ENCODE measurements around the gene KCNJ15. TPM values are rescaled to one million over a fixed set of nuclear protein-coding genes. Genes with fewer than 3 reads are reported as not detected.

Gene KCNJ15
- total RNA-seq, 1 experiment from 2014 or later: not detected

- no TSS peak for BruUV-seq (replicated peaks)
- CTCF ChIA-PET: no interaction called here
Measured at GRCh38 chr21:38326899-38327298, 70.1 kb downstream of the KCNJ15 start.

More at GRCh38 chr21:38326899-38327298, 70.1 kb downstream of the KCNJ15 start:
- H3K4me3 ChIP-seq (replicated peaks in 1 of 2; ENCODE audit: low read depth in 1 of 2, low read length in 2 of 2): no peak overlapping the region
- H3K27ac ChIP-seq (ENCODE audit: low read depth, low read length): no peak overlapping the region
- no peaks in the 10 kb centered on the region for H3K4me1 ChIP-seq (ENCODE audit: control insufficient read depth in 1 of 2, insufficient read depth in 2 of 2, low read length in 2 of 2)
- no peaks in the 10 kb centered on the region for H3K9me2 ChIP-seq (ENCODE audit: insufficient read depth)
- ChIA-PET RAD21 (ENCODE audit: low non-redundant PET in 1 of 2, low total read pairs in 2 of 2, uncharacterized antibody in 2 of 2, unreplicated experiment in 2 of 2) (no interaction called here), POLR2A (no interaction called here)
- TF ChIP-seq EZH2 (IDR thresholded peaks at IDR 0.05): no peak
- TF ChIP-seq YY1 (IDR thresholded peaks at IDR 0.05; ENCODE audit: extremely low read depth, insufficient replicate concordance, low read depth, low read length): no peak
- TF ChIP-seq, protein P1, sequence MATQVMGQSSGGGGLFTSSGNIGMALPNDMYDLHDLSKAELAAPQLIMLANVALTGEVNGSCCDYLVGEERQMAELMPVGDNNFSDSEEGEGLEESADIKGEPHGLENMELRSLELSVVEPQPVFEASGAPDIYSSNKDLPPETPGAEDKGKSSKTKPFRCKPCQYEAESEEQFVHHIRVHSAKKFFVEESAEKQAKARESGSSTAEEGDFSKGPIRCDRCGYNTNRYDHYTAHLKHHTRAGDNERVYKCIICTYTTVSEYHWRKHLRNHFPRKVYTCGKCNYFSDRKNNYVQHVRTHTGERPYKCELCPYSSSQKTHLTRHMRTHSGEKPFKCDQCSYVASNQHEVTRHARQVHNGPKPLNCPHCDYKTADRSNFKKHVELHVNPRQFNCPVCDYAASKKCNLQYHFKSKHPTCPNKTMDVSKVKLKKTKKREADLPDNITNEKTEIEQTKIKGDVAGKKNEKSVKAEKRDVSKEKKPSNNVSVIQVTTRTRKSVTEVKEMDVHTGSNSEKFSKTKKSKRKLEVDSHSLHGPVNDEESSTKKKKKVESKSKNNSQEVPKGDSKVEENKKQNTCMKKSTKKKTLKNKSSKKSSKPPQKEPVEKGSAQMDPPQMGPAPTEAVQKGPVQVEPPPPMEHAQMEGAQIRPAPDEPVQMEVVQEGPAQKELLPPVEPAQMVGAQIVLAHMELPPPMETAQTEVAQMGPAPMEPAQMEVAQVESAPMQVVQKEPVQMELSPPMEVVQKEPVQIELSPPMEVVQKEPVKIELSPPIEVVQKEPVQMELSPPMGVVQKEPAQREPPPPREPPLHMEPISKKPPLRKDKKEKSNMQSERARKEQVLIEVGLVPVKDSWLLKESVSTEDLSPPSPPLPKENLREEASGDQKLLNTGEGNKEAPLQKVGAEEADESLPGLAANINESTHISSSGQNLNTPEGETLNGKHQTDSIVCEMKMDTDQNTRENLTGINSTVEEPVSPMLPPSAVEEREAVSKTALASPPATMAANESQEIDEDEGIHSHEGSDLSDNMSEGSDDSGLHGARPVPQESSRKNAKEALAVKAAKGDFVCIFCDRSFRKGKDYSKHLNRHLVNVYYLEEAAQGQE (IDR thresholded peaks at IDR 0.05; ENCODE audit: low read depth): no peak
- no peak for TF ChIP-seq SIN3A (IDR thresholded peaks at IDR 0.05; ENCODE audit: low read depth)
- no peak for TF ChIP-seq SP1 (IDR thresholded peaks at IDR 0.05; ENCODE audit: low read depth)
- TF ChIP-seq JUND (IDR thresholded peaks at IDR 0.05): no peak
- no peak for TF ChIP-seq CTCF (IDR thresholded peaks at IDR 0.05 in 2 of 3, conservative IDR thresholded peaks at IDR 0.05 in 1 of 3; ENCODE audit: borderline replicate concordance in 1 of 3, insufficient read depth in 1 of 3, low read depth in 2 of 3, low read length in 2 of 3)
- H3K27me3 ChIP-seq (ENCODE audit: insufficient read depth, low read length): no peaks in the 10 kb centered on the region
- peaks cover 0 to 2% of the 10 kb centered on the region in 2 experiments; a peak in 1 of 4 replicates for H3K9me3 ChIP-seq (ENCODE audit: control insufficient read depth in 1 of 2, insufficient read depth in 1 of 2, low read depth in 1 of 2, low read length in 2 of 2)
- no peak overlapping the region for H2AFZ ChIP-seq (ENCODE audit: low read depth, low read length, poor library complexity, severe bottlenecking)
- H3K36me3 ChIP-seq (ENCODE audit: control insufficient read depth in 1 of 2, insufficient read depth in 2 of 2, low read length in 2 of 2): no peaks in the 10 kb centered on the region
- no peaks in the 10 kb centered on the region for H3K79me2 ChIP-seq (ENCODE audit: insufficient read depth, low read length)
- no peak for DNase-seq (ENCODE audit: low read depth, low spot score)
- H3K4me2 ChIP-seq (ENCODE audit: low read length): no peak overlapping the region
- ATAC-seq: no peak
- intact Hi-C loops (cut with micrococcal nuclease): no loop called here
- H4K20me1 ChIP-seq (ENCODE audit: insufficient read depth): no peaks in the 10 kb centered on the region
- no peak overlapping the region for H3K9ac ChIP-seq (ENCODE audit: low read length)

Data from HCT116 (cell line).